HG03575 (cell line): ENCODE results near the gene PLXNA4.
"Not testable (repeated sequence)": the region's sequence is repeated elsewhere in the genome, so short reads cannot be mapped to it uniquely, and the experiment has no call there.

Experiments used
- ATAC-seq: cut with Tn5 transposase; IDR thresholded peaks from one replicate; pipeline ENCODE4 v1.9.1; 2021; ENCODE audit not compliant: unreplicated experiment, insufficient number of reproducible peaks, low FRiP score; ENCODE audit errors: extremely low read depth

PLXNA4 gene

GRCh38 chr7:132410861-132411541 is 165.3 kb downstream of the PLXNA4 start:
- no peak for ATAC-seq

GRCh38 chr7:132410385-132410784 is 165.9 kb downstream of the PLXNA4 start:
- no peak for ATAC-seq

- ATAC-seq, result no peak
Observed at GRCh38 chr7:132407764-132408163, 168.5 kb downstream of the PLXNA4 start.

- ATAC-seq, result no peak
Observed at GRCh38 chr7:132406039-132406438, 170.2 kb downstream of the PLXNA4 start.

- no peak for ATAC-seq
Observed at GRCh38 chr7:132404261-132404660, 172.0 kb downstream of the PLXNA4 start.

GRCh38 chr7:132403465-132404110 is 172.7 kb downstream of the PLXNA4 start:
- ATAC-seq, result no peak

GRCh38 chr7:132402751-132403245 is 173.5 kb downstream of the PLXNA4 start:
- ATAC-seq, result no peak

GRCh38 chr7:132402096-132402495 is 174.2 kb downstream of the PLXNA4 start:
- no peak for ATAC-seq

- no peak for ATAC-seq
Observed at GRCh38 chr7:132400561-132401142, 175.6 kb downstream of the PLXNA4 start.

- ATAC-seq, result no peak
Observed at GRCh38 chr7:132399367-132399766, 176.9 kb downstream of the PLXNA4 start.

- no peak for ATAC-seq
Observed at GRCh38 chr7:132398253-132398925, 177.9 kb downstream of the PLXNA4 start.

GRCh38 chr7:132397070-132397469 is 179.2 kb downstream of the PLXNA4 start:
- no peak for ATAC-seq

GRCh38 chr7:132395361-132395760 is 180.9 kb downstream of the PLXNA4 start:
- ATAC-seq, result no peak

- no peak for ATAC-seq
Observed at GRCh38 chr7:132394283-132395198, 181.7 kb downstream of the PLXNA4 start.

GRCh38 chr7:132393789-132394261 is 182.4 kb downstream of the PLXNA4 start:
- no peak for ATAC-seq

- ATAC-seq, result no peak
Observed at GRCh38 chr7:132392713-132393112, 183.6 kb downstream of the PLXNA4 start.

- no peak for ATAC-seq
Observed at GRCh38 chr7:132390705-132391104, 185.6 kb downstream of the PLXNA4 start.

GRCh38 chr7:132390049-132390448 is 186.2 kb downstream of the PLXNA4 start:
- ATAC-seq, result not testable (repeated sequence)

GRCh38 chr7:132388688-132389087 is 187.6 kb downstream of the PLXNA4 start:
- ATAC-seq, result no peak
